ENCODE data around the gene AIP. TPM values are rescaled to one million over a fixed set of nuclear protein-coding genes. Genes with fewer than 3 reads are reported as not detected.

The AIP gene
- total RNA-seq, 1 experiment from 2014 or later, result 35.6 TPM

- Mint-ChIP-seq H3K4me3 (peak overlapping the region in 1 of 2 experiments; percentile 44; a peak in 2 of 5 replicates), H3K9me3 (no peaks in the 10 kb centered on the region), H3K36me3 (ENCODE audit: insufficient read depth in 1 of 3, low read depth in 3 of 3) (peaks cover 10 to 37% (median 35%) of the 10 kb centered on the region in 3 experiments; a peak in 6 of 7 replicates), H3K27me3 (ENCODE audit: low read depth) (no peaks in the 10 kb centered on the region; the same call in 1 of the 2 replicates), H3K4me1 (peaks cover 4 to 15% of the 10 kb centered on the region in 2 experiments), H3K27ac (peak overlapping the region in 1 of 3 experiments; percentile 55; a peak in 2 of 7 replicates)
- peak; percentile 46; the same call in 2 of the 3 replicates for TF ChIP-seq CTCF (conservative IDR thresholded peaks at IDR 0.05)
- H2BK5ac ChIP-seq (ENCODE audit: insufficient read length, low read length), result no peak overlapping the region
- H4K20me1 ChIP-seq (ENCODE audit: control insufficient read depth, insufficient read depth, insufficient read length), result no peaks in the 10 kb centered on the region
- no peaks in the 10 kb centered on the region for H3K9me3 ChIP-seq (ENCODE audit: control insufficient read depth, low read depth, low read length)
- H3T11ph ChIP-seq (ENCODE audit: low read length), result no peak overlapping the region
- no peak overlapping the region for H3K4ac ChIP-seq (ENCODE audit: low read depth, low read length)
- peak; percentile 63 for DNase-seq
- no peak overlapping the region for H2AK5ac ChIP-seq (ENCODE audit: insufficient read length, low read length)
- H3K18ac ChIP-seq (ENCODE audit: insufficient read length, low read depth, low read length), result no peak overlapping the region
- no peak overlapping the region for H3K27ac ChIP-seq (ENCODE audit: insufficient read length, low read depth, low read length)
- no peak overlapping the region for H4K91ac ChIP-seq (ENCODE audit: insufficient read length, low read depth, low read length)
- H3K4me2 ChIP-seq (ENCODE audit: insufficient read depth, insufficient read length, low read length), result no peak overlapping the region
- H3K14ac ChIP-seq (ENCODE audit: insufficient read depth, low read length), result no peak overlapping the region
- H3K9ac ChIP-seq (ENCODE audit: extremely low read depth, insufficient read length, low read length), result no peak overlapping the region
- no peak overlapping the region for H2AFZ ChIP-seq (ENCODE audit: low read length)
- no peak overlapping the region for H2BK12ac ChIP-seq (ENCODE audit: insufficient read length, low read depth, low read length)
- H2BK120ac ChIP-seq (ENCODE audit: low read depth, low read length, poor library complexity, severe bottlenecking), result no peak overlapping the region
- H3K27me3 ChIP-seq (ENCODE audit: insufficient read depth, low read length), result no peaks in the 10 kb centered on the region
- H2BK15ac ChIP-seq (ENCODE audit: low read depth, low read length), result no peak overlapping the region
- no peak overlapping the region for H2BK20ac ChIP-seq (ENCODE audit: low read depth, low read length, poor library complexity, severe bottlenecking)
- H3K56ac ChIP-seq (ENCODE audit: insufficient read length, low read depth, low read length), result no peak overlapping the region
- no peaks in the 10 kb centered on the region; the same call in 1 of the 2 replicates for H3K4me1 ChIP-seq (ENCODE audit: insufficient read depth, low read length)
- no peak overlapping the region for H3K23ac ChIP-seq (ENCODE audit: insufficient read length, low read depth, low read length)
- no CpG with 5 or more reads among the region's 31 CpGs for WGBS (ENCODE audit: extremely low coverage, insufficient read length, low lambda C conversion rate)
- peaks cover 4% of the 10 kb centered on the region for H3K23me2 ChIP-seq (ENCODE audit: insufficient read length, low read depth, low read length, poor library complexity, severe bottlenecking)
- no peak overlapping the region for H4K5ac ChIP-seq (ENCODE audit: insufficient read length, low read depth, low read length)
- H4K8ac ChIP-seq (replicated peaks; ENCODE audit: insufficient read length, low read depth, low read length), result no peak overlapping the region
- no peaks in the 10 kb centered on the region for H3K79me1 ChIP-seq (ENCODE audit: insufficient read depth, low read depth, low read length, poor library complexity, severe bottlenecking)
- no peaks in the 10 kb centered on the region for H3K79me2 ChIP-seq (ENCODE audit: insufficient read depth, low read length)
Observed at GRCh38 chr11:67439321-67440228, 43.3 kb upstream of the AIP start.

Measured in H9 (cell line).